ENCODE results near the gene CCT2.

CCT2 gene

DNA sequence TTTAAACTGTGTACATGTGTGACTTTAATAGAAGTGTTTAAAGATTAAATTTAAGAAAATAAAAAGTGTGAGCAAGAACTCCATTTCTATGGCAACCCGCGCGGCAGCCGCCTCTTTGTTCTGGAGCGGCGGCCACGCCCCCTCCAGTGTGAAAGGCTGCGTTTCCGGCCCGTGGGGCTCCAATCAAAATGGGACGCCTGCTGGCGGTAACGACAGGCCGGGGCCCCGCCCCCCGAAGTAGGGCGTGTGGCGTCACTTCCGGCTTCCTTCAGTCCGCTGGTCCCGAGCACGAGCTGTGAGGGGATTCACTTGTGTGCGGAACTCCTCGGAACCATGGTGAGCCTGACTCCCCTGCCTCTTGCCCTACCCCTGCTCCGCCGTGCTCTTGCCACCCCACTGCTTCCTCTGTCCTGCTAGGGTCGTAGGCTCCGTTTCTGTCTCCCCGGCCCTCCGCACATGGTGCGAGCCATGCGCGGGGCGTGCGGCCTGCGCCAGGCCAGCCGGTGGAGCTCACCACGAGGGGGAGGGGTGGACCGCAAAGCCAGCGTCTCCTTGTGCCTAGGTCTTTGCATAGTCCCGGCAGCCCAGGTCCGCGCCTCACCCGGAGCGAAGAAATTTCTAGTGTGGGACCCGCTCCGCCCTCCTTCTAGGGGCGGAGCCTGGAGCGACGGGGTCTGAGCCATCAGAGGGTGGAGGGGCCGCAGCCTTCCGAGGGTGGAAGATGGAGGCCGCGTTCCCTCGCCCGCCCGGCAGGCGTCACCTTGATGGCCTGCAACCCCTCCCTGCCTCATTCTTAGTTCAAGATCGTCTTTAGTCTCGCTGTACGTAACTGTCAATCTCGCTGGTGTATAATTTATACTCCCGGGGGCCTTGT lies at the start of gene CCT2:
Gene CCT2, plus strand, starts transcription at position 271 of the 874 bp plus-strand sequence. Its CDS starts 63 bp downstream, at position 334.
- peak; percentile 98 for DNase-seq

DNA sequence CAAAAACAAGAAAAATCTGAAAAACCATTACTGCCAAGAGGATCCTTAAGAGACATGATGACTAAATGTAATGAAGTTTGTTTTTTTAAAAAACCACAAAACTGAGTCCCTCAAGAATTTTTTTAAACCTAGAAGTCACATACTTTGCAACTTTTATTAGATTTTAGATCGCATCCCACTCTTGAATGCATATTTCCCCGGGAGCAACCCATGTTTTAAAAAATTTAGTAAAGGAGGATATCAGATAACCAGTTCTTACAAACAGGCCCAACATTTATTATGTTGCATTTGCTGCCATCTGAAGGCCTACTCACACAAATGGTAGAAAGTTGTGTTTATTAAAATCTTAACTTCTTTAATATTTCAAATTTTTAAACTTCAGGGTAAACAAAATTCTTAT lies 44.3 kb upstream of the CCT2 start:
- DNase-seq: no peak

DNA sequence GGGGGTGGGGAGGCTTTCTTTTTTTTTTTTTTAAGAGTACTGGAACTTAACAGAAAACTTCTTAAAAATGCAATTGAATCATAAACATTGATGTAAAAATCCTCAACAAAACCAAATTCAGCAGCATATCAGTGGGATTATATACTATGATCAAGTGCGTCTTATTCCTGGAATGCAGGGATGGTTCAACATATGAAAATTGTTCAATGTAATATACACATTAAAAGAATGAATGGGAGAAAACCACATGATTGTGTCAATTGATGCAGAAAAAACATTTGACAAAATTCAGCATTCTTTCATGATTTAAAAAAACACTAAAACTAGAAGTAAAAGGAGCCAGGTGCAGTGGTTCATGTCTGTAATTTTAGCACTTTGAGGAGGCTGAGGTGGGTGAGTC lies 41.2 kb upstream of the CCT2 start:
- DNase-seq: no peak

DNA sequence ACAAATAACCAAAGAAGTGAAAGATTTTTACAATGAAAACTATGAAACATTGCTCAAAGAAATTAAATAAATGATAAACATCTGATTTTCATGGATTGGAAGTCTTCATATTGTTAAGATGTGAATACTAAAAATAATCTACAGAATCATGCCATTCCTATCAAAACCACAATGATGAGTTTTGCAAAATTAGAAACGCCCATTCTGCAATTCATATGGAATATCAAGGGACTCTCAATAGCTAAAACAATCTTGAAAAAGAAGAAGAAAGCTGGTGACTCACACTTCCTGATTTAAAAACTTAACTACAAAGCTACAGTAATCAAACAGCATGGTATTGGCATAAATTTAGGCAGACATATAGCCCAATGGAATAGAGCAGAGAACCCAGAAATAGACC lies 40.2 kb upstream of the CCT2 start:
- DNase-seq: no peak

DNA sequence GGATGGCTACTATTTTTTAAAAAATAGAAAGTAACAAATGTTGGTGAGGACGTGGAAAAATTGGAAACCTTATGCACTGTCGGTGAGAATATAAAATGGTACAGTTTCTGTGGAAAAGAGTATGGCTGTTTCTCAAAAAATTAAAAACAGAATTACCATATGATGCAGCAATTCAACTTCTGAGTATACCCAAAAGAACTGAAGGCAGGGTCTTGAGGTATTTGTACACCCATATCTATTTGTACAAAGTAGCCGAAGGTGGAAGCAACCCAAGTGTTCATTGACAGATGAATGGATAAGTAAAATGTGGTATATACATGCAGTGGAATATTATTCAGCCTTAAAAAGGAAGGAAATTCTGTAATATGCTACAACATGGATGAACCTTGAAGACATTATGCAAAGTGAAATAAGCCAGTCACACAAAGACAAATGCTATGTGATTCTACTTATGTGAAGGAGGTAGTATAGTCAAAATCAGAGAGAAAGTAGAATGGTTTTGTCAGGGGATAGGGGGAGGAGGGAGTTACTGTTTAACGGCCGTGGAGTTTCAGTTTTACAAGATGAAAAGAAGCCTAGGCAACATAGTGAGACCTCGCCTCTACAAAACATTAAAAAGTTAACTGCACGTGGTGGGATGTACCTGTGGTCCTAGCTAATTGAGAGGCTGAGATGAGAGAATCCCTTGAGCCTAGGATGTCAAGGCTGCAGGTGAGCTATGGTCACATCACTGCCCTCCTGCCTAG lies 38.4 kb upstream of the CCT2 start:
- no peak for DNase-seq

DNA sequence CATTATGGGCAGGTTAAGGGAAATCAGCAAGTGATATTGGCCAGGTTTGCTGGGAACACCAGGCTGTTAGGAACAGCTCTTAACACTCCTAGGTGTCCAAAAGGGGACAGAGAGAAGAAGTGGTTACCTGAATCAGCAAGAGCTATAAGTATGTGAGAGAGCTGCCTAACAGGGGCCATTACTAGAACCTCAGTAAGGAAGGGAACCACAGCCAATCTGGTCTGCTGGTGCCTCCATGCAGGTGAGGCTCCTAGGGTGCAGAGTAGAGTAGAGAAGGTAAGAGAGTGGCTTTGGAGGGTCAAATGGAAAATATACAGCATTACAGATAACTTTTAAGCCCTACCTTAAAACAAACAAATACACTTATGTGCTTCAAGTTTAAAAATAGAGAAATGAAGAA lies 36.6 kb upstream of the CCT2 start:
- no peak for DNase-seq

DNA sequence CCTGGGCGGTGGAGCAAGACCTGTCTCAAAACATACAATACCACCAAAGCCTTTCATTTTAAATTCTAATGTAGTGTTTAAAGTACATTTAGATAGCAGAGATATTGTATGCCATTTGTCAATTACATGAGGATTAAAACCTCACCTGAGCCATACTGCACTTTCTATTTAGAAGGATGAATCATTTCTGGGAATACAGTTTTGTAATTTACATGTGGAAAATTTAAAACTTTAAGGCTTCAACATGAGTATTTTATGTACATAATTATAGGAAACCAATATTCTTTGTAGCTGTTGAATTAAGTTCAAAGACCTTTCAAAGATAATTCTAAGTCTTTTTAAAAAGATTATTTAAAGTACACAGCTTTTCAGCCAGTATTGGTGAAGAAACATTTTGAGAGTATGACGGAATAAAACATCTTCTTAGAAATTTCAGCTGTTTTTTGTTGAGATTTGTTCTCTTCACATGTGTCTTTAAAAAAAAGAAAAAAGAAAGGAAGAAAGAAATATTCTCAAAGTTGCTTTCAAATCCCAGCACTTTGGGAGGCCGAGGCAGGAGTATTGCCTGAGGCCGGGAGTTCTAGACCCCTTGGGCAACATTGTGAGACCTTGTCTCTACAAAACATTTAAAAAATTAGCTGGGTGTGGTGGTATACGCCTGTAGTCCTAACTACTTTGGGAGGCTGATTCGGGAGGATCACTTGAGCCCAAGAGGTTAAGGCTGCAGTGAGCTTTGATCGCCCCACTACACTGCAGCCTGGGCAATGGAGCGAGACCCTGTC lies 34.5 kb upstream of the CCT2 start:
- no peak for DNase-seq

DNA sequence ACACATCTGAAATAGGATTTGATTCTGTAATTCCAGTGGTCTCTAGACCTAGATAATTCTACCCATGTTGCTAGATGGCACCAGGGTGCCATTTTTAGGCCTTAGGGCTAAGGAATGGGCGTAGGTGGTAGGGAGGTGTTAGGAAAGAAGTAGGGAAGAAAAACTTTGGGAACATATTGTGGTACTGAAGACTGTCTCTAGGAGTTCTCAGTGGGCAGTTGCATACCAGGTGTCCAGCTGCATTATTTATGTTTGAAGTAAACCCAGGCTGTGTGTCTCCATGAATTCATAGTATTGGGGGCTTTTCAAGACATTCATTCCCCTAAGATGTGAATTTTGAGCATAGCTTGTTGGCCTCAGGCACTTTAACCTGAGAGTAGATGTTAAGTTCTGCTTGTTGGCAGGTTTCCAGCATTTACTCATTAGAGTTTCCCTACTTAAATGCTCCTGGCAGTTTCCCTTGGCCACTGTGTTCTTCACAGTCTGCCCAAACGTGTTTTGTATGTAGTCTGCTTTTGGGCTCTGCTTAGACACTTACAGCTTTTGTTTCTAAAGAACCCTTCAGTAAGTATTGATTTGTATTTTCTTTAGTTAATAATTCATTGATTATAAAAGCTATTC lies 31.5 kb upstream of the CCT2 start:
- peak in 1 of 2 experiments; percentile 29 for DNase-seq

DNA sequence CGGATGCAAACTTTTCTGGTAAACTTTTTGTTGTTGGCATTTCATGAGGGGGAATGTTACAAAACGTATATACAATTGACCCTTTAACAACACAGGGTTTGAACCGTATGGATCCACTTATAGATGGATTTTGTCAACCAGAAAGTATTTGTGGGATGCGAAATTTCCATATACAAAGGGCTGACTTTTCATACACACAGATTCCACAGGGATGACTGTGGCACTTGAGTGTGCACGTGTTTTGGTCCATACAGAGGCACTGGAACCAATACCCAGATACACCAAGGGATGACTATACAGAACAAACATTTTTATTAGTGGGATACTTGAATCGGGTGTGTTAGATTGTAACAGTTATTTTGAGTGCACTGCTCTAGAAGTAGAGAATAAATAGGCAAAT lies 29.8 kb upstream of the CCT2 start:
- DNase-seq: no peak

DNA sequence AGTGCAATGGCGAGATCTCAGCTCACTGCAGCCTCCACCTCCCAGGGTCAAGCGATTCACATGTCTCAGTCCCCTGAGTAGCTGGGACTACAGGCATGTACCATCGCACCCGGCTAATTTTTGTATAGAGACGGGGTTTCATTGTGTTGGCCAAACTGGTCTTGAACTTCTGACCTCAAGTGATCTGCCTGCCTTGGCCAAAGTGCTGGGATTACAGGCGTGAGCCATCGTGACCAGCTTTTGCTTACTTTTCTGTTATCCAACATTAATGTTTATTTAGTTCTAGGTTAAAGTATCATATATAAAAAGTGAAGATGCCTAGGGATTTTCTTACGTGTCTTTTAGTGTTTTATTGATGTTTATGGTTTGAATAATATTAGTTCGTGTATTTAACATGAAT lies 28.9 kb upstream of the CCT2 start:
- no peak for DNase-seq

DNA sequence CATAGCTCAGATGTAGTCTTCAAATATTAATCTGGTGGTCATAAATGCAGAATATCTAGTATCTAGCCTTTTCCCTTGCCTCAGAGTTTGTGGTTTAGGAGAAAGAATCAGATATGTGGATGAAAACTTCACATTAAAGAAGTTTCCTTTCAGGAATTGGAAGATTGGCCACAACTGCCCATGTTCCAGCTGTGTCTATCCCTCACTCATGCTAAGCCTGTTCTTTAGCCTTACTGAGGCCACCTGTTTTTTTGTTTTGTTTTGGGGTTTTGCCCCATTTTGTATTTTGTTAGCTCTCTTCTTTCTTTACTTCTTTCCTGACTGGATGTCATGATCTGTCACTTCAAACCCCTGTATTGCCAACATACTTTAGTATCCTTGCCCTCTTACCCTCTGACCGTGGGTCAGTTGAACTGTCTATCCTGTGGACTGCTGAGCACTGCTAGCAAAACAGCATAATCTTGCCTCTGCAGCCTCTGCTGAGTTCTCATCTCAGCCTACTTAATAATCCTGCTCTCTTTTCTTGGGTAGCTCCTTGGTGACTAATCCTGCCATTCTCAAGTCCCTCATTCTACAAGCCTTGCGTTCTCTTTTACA lies 22.0 kb upstream of the CCT2 start:
- DNase-seq: no peak

DNA sequence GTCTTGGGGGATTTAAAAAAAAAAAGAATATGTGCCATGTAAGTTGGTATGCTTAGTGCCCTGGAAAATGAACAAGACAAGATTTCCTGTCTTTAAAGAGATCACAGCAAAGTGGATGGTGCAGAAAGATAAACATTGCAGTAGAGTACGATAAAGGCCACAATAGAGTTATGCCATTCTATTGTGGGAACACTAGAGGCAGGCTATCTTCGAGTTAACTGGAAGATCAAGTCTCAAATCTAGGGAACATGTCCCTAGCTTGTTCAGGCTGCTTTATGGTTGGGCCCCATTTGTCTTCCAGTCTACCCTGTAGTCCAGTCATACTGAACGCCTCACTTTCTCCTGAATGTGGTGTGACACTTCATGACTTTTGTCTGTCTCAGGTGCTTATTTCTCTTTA lies 18.7 kb upstream of the CCT2 start:
- DNase-seq: no peak

DNA sequence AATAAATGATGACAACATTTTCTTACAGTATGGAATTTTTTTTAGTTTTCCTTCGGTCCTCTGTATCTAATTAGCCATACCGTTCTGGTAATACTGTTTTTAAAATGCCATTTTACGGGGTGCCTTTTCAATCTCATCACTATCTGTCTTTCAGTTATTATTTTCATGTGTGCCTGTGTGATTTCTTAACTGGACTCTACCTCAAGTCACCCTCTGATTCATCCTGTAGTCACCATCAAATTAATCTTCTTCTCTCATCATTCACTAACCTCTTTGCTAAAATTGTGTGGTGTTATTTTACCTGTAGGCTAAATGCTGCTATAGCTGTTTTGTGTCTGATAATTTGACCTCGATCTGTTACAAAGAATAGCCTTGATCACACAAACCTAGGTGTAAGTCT lies 16.0 kb upstream of the CCT2 start:
- DNase-seq: no peak

DNA sequence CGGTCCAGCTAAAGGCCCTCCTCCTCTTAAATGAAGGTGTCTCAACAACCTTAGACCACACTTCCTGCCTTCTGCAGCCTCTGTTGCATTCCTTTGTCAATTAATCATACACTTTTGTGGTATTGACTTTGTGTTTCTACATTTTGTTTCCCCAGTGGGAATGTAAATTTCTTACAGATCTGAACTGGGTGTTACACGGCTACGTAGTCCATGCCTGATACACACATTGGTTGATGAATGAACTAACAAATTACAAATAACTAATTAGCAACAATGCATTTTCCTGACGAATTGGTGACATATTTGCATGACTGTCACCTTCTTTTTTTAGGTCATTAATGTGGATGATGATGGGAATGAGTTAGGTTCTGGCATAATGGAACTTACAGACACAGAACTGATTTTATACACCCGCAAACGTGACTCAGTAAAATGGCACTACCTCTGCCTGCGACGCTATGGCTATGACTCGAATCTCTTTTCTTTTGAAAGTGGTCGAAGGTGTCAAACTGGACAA lies 15.2 kb upstream of the CCT2 start:
- no peak for DNase-seq

DNA sequence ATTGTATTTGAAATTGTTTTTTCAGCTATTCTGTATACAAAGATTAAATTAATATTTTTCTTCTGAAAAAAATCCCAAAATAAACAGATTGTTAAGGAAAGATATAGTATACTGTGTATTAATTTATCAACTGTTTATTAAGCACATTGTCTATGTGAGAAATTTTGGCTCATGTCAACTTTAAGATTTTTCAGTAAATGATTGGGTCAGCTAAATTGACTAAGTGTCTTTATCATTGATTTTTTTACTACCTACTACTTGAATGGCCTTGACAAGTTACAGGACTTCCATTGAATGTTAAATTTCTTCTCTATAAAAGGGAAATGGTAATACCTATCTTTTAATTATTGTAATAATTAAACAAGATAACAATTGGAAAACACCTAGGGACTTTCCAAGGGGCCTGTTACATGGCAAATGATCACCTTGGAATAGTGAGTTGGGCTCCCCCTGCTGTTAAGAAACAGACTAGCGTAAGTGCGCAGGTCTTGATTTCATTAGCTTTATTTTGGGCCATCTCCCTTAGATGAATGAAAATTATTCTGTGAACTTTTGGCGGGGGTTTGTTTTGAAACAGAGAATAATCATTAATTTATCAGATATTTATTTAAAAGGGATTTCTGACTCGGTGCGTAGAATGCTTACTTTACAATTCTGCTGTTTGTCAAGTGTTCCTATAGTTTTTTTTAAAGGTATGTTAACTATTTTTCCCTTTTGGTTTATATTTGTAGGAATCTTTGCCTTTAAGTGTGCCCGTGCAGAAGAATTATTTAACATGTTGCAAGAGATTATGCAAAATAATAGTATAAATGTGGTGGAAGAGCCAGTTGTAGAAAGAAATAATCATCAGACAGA lies 14.5 kb upstream of the CCT2 start:
- peak; percentile 65 to 73 for DNase-seq

DNA sequence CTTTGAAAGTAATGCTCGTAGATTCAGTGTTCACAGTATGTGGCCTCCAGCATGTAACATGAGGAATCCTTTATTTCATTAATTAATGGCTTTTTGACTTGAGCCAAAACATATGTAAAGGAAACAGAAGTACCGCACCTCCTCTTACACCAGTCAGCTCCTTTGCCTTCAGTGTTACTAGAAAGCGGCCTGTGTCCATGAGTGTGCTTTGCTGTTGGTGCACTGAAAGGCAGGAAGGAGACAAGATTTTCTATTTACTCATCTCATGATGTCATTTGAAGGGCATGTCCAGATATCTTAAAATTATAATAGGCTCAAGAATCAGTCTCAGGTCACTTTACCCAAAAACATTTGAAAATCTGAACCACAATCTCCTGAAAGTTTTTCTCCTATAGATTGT lies 9.9 kb upstream of the CCT2 start:
- no peak for DNase-seq

DNA sequence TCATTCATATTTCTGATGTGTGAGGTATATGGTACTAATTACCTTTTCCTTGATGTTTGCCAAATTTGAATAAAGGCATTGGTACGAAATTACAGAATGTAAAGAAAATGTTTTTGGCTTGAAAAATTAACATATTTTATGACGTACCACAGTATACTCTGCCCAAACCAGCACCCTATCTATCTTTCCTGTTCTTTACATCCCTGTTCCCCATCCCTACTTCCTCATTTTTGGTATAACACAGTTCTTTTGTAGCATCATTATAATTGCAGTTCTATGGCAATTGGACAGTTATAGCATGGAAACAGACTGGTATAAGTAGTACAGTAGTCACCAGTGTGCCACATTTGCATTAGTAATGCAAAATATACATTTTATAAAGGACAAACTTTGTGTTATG lies 7.0 kb upstream of the CCT2 start:
- DNase-seq: no peak

DNA sequence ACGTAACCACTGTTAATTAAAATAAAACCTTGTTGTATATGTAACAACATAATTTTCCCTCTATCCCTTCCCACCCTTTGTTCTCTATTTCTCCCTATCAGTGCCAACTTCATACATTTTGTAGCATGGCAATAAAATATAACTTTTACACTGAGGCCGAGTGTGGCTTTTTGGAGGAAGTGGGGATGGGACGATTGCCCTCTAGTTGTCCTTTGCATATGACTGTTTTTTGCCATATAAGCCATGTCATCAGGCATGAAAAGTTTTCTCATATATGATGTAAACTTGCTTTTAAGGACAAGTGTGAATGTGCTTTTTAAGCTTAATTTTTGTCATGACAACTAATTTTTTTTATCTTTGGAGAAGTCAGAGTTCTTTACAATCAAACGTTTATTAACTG lies 6.2 kb upstream of the CCT2 start:
- no peak for DNase-seq

DNA sequence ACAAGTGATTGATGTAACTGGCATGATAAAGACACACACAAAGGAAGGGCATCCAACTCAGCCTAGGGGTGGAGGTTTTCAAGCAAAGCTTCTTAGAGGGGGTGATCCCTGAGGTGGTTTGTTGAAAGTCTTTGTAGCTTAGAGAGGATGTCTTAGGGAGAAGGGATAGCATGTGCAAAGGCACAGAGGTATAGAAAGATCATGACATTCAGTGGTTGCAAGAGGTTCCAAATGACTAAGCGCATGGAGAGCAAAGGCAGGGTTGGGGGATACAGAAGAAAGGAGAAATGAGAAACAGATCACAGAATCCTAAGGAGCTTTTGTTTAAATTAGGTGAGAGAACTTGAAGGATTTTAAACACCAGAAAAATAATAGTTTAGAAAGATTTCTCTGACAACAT lies 5.2 kb upstream of the CCT2 start:
- DNase-seq: no peak

DNA sequence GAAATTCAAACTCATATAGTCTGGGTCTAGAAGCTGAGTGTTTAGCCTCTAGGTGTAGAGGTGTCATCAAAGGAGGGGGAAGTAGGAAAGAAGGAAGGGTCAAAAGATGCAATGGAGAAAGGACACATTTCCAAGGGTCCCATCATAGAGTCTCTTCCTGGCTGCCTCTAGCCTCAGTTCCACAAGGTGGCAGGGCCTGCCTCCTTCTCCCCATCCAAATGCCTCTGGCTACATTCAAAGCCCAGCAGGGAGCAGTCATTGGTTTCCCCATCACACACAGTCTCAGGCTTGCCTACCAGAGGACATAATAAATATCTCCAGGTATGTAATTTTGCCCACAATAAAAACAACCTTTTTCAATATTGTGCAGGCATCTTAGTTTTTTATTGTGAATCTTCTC lies 2.1 kb upstream of the CCT2 start:
- no peak for DNase-seq

DNA sequence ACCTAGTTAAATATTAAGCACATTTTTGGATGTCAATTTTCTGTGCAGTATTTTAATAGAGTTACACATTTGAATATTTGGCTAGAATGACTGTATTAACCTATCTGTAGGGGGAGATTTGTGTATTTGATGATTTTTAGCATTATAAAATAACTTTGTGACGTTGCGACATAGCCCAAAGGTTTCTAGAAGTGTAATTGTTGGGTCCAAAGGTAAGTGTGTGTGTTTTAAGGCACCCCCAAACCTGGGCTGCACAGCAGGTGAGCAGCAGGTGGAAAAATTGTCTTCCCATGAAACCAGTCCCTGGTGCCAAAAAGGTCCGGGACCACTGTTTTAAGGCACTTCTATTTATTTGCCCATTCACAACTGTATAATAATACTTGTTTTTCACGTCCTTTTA lies 3.3 kb downstream of the CCT2 start:
- DNase-seq: no peak

Data from NCI-H2081 (cell line).